Caco-2 (cell line): Measurements from ENCODE around the gene CDCP2. TPM values are rescaled to one million over a fixed set of nuclear protein-coding genes. Genes with fewer than 3 reads are reported as not detected.

ENCODE experiments used
- BruUV-seq: library from RNA; stranded (reverse); fragments of 400-500 nt; replicated peaks from 2 replicates; lab custom pipeline; 2021; lab: Mats Ljungman, UMichigan
- CTCF ChIA-PET: fragments of 300-600 bp; sonication (Branson Sonifier 250); formaldehyde crosslinking; loops from one replicate; lab custom pipeline; 2022; ENCODE audit warnings: antibody characterized with exemption; lab: Charles Lee
- POLR2A ChIA-PET: fragments of 300-600 bp; sonication (Branson Sonifier 250); formaldehyde crosslinking; loops from one replicate; lab custom pipeline; 2022; ENCODE audit warnings: antibody characterized with exemption; lab: Charles Lee
- DNase-seq, 2 experiments: peaks; one replicate each; pipeline versions ENCODE4 v3.0.0 to v3.0.0-alpha.2; 2020 to 2022
- H3K27me3 ChIP-seq: replicated peaks from 2 replicates; pipeline ENCODE4 v1.6.0; 2011; ENCODE audit warnings: low read length; ENCODE audit not compliant: control insufficient read depth, insufficient read depth
- H3K36me3 ChIP-seq: 2 replicates; pipeline ENCODE4 v1.5.1; 2011; ENCODE audit warnings: low read length; ENCODE audit not compliant: control insufficient read depth, insufficient read depth
- H3K4me1 ChIP-seq: fragments of 250-450 bp; sonication (Bioruptor Pico); 2 replicates; pipeline ENCODE4 v1.5.1; 2020; ENCODE audit warnings: mild to moderate bottlenecking
- H3K4me3 ChIP-seq: 2 replicates; pipeline ENCODE4 v1.5.1; 2011; ENCODE audit warnings: low read depth, mild to moderate bottlenecking, control low read depth, low read length
- H3K9me3 ChIP-seq: fragments of 250-450 bp; sonication (Bioruptor Pico); 2 replicates; pipeline ENCODE4 v1.5.1; 2020; ENCODE audit warnings: mild to moderate bottlenecking, moderate library complexity
- H3K27ac Mint-ChIP-seq: one replicate; pipeline ENCODE4 v1.8.0; 2022; ENCODE audit warnings: mixed read lengths; ENCODE audit not compliant: unreplicated experiment
- H3K27me3 Mint-ChIP-seq: one replicate; pipeline ENCODE4 v1.8.0; 2022; ENCODE audit warnings: mixed read lengths; ENCODE audit not compliant: insufficient read depth, unreplicated experiment
- H3K36me3 Mint-ChIP-seq: one replicate; pipeline ENCODE4 v1.8.0; 2022; ENCODE audit warnings: mild to moderate bottlenecking, mixed read lengths; ENCODE audit not compliant: insufficient read depth, unreplicated experiment
- H3K4me1 Mint-ChIP-seq: one replicate; pipeline ENCODE4 v1.8.0; 2022; ENCODE audit warnings: low read depth, mixed read lengths; ENCODE audit not compliant: unreplicated experiment
- H3K4me3 Mint-ChIP-seq: one replicate; pipeline ENCODE4 v1.8.0; 2022; ENCODE audit warnings: mild to moderate bottlenecking, moderate library complexity, mixed read lengths; ENCODE audit not compliant: unreplicated experiment
- H3K9me3 Mint-ChIP-seq: one replicate; pipeline ENCODE4 v1.8.0; 2022; ENCODE audit warnings: mixed read lengths; ENCODE audit not compliant: unreplicated experiment
- CTCF ChIP-seq, 2 experiments: fragments of 200-600 bp in 1 of 2; IDR thresholded peaks; 1 replicate in 1 of 2; 2 replicates in 1 of 2; pipeline versions ENCODE4 v1.5.1 to v1.8.0; 2011 to 2022; ENCODE audit warnings: antibody characterized with exemption in 1 of 2, control low read depth in 1 of 2, inconsistent platforms in 1 of 2, low read depth in 1 of 2, low read length in 1 of 2, mild to moderate bottlenecking in 1 of 2, moderate library complexity in 1 of 2; ENCODE audit not compliant: insufficient read depth in 1 of 2, severe bottlenecking in 1 of 2, unreplicated experiment in 1 of 2
- intact Hi-C: fragments of 100-400 bp; cut with micrococcal nuclease; formaldehyde crosslinking; loops from one replicate; pipeline ENCODE4 v1.10.0; 2022; ENCODE audit not compliant: unreplicated experiment
- total RNA-seq: library from RNA; stranded (reverse); gene quantifications from 2 replicates; pipeline ENCODE4 v1.2.3, GENCODE V29; 2022

CDCP2 gene
- total RNA-seq, 1 experiment from 2014 or later = not detected

- H3K36me3 Mint-ChIP-seq = no peaks in the 10 kb centered on the region
- BruUV-seq = no TSS peak
- H3K27me3 ChIP-seq = no peaks in the 10 kb centered on the region
- POLR2A ChIA-PET = no interaction called here
- CTCF ChIA-PET = no interaction called here
- no peak for TF ChIP-seq CTCF (IDR thresholded peaks at IDR 0.05; ENCODE audit: insufficient read depth in 1 of 2, low read depth in 1 of 2, low read length in 1 of 2, severe bottlenecking in 1 of 2, unreplicated experiment in 1 of 2)
- no peak overlapping the region for H3K27ac Mint-ChIP-seq
- H3K4me3 ChIP-seq = no peak overlapping the region
- no peaks in the 10 kb centered on the region for H3K4me1 Mint-ChIP-seq
- no peaks in the 10 kb centered on the region for H3K36me3 ChIP-seq
- peaks cover 3% of the 10 kb centered on the region for H3K27me3 Mint-ChIP-seq
- no peaks in the 10 kb centered on the region for H3K9me3 Mint-ChIP-seq
- no peaks in the 10 kb centered on the region for H3K4me1 ChIP-seq
- H3K9me3 ChIP-seq = no peaks in the 10 kb centered on the region
- no peak for DNase-seq
- H3K4me3 Mint-ChIP-seq = no peak overlapping the region
- intact Hi-C loops = loop anchor here (10.0 kb wide), 1 partner anchor 275 kb away; the partner anchor contains the start of gene SSBP3
Measured at GRCh38 chr1:54129858-54130257, 22.9 kb downstream of the CDCP2 start.

DNA sequence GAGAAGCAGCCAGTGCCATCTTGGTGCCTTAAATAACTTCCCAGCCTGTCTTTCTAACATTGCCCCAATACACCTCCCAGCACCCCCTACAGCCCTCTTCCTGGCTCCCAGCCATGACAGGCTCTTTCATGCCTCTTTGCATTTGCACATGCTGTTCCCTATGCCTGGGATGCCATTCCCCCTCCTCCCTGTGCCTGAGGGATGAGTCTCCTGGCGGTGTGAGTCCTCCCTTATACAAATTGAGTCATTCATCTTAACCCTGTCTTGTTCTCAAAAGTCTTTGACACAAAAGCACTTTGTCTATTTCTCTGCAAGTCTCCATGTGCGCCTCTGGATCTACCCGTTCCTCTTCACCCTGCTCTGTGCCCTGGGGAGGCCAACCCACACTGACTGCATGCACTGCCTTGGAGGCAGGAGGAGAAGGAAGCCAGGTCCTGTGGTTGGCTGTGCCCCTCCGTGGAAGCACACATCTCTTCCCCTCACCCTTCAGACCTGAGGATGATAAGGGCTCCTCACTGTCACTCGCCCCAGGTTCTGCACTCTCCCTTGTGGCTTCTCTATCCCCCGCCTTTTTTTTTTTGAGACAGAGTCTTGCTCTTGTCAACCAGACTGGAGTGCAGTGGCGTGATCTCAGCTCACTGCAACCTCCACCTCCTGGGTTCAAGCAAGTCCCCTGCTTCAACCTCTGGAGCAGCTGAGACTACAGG is 25.1 kb downstream of the CDCP2 start:
- no peak overlapping the region for H3K4me3 ChIP-seq
- H3K4me1 Mint-ChIP-seq = no peaks in the 10 kb centered on the region
- H3K27me3 Mint-ChIP-seq = peaks cover 3% of the 10 kb centered on the region
- H3K27me3 ChIP-seq = no peaks in the 10 kb centered on the region
- no peak overlapping the region for H3K4me3 Mint-ChIP-seq
- H3K4me1 ChIP-seq = no peaks in the 10 kb centered on the region
- H3K9me3 Mint-ChIP-seq = no peaks in the 10 kb centered on the region
- no TSS peak for BruUV-seq
- DNase-seq = no peak
- H3K9me3 ChIP-seq = no peaks in the 10 kb centered on the region
- no peak for TF ChIP-seq CTCF (IDR thresholded peaks at IDR 0.05; ENCODE audit: insufficient read depth in 1 of 2, low read depth in 1 of 2, low read length in 1 of 2, severe bottlenecking in 1 of 2, unreplicated experiment in 1 of 2)
- no peaks in the 10 kb centered on the region for H3K36me3 Mint-ChIP-seq
- H3K36me3 ChIP-seq = no peaks in the 10 kb centered on the region
- intact Hi-C loops = loop anchor here (10.0 kb wide), 1 partner anchor 277 kb away; the partner anchor contains the start of gene SSBP3
- CTCF ChIA-PET = interaction anchor here (0.7 kb wide), 1 partner anchor 64 kb away, joined by 5 read pairs; no protein-coding TSS in a partner anchor
- POLR2A ChIA-PET = interaction anchor here (0.6 kb wide), 1 partner anchor 642 kb away, joined by 6 read pairs; no protein-coding TSS in a partner anchor
- no peak overlapping the region for H3K27ac Mint-ChIP-seq

DNA sequence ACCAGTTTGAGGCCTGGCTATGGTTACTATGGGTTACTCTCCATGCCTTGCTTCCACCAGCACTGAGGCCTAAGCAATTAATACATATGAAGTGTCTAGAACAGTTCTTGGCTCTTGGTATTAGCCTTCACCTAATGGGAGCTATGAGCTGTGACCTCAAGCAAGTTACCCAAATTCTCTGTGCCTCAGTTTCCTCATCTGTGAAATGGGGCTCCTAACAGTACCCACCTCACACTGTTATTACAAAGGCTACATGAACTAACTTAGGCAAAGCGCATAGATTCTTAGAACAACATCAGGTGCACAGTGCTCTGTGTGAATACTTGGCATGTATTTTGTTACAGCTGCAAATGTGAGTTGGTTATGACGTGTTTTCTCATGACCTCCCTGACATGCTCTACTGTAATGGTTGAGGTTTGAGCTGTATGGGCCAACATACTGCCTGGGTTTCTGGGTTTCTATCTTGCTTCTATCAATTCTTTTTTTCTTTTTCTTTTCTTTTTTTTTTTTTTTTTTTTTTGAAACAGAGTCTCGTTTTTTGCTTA is 26.5 kb downstream of the CDCP2 start:
- no peak overlapping the region for H3K4me3 Mint-ChIP-seq
- H3K36me3 Mint-ChIP-seq = no peaks in the 10 kb centered on the region
- Histone ChIP-seq H3K27me3 (no peaks in the 10 kb centered on the region), H3K9me3 (no peaks in the 10 kb centered on the region), H3K36me3 (no peaks in the 10 kb centered on the region), H3K4me3 (no peak overlapping the region), H3K4me1 (peaks cover 2% of the 10 kb centered on the region; the same call in 1 of the 2 replicates)
- TF ChIP-seq CTCF (IDR thresholded peaks at IDR 0.05; ENCODE audit: insufficient read depth in 1 of 2, low read depth in 1 of 2, low read length in 1 of 2, severe bottlenecking in 1 of 2, unreplicated experiment in 1 of 2) = no peak
- ChIA-PET POLR2A (interaction anchor here (0.7 kb wide), 1 partner anchor 123 kb away, joined by 6 read pairs; no protein-coding TSS in a partner anchor), CTCF (interaction anchor here (0.7 kb wide), 1 partner anchor 387 kb away, joined by 3 read pairs; no protein-coding TSS in a partner anchor)
- DNase-seq = no peak
- intact Hi-C loops = loop anchor here (10.0 kb wide), 1 partner anchor 278 kb away; the partner anchor contains the start of gene SSBP3
- H3K9me3 Mint-ChIP-seq = no peaks in the 10 kb centered on the region
- H3K27ac Mint-ChIP-seq = no peak overlapping the region
- H3K4me1 Mint-ChIP-seq = no peaks in the 10 kb centered on the region
- peaks cover 3% of the 10 kb centered on the region for H3K27me3 Mint-ChIP-seq
- no TSS peak for BruUV-seq
